Tibial nerve (tissue), 4 donors: ENCODE measurements around the gene REG4.

Experiments
- CTCF ChIP-seq, 5 experiments: fragments of 200-600 bp in 3 of 5; fragments of 450-650 bp in 2 of 5; sonication (generic) in 3 of 5; IDR thresholded peaks; one replicate each; pipeline ENCODE4 v1.5.1; 2016 to 2019; ENCODE audit warnings: antibody characterized with exemption in 5 of 5, mild to moderate bottlenecking in 3 of 5, moderate library complexity in 2 of 5
- EP300 ChIP-seq, 2 donors: sonication (generic); formaldehyde crosslinking; IDR thresholded peaks; one replicate each; pipeline ENCODE4 v1.6.1; 2017; ENCODE audit warnings: antibody characterized with exemption in 2 of 2, mild to moderate bottlenecking in 1 of 2

GRCh38 chr1:119779869-119780356 lies 31.3 kb downstream of the REG4 start:
- TF ChIP-seq CTCF (IDR thresholded peaks at IDR 0.05) (no peak), EP300 (IDR thresholded peaks at IDR 0.05) (peak in 1 of 2 donors; percentile 18)
